K562 (cell line): Measurements from ENCODE around the gene CPSF7. TPM values are rescaled to one million over a fixed set of nuclear protein-coding genes. Genes with fewer than 3 reads are reported as not detected.

Source experiments
- ATAC-seq: fragments of 200-7000 bp; cut with Tn5 transposase; 3 replicates; pipeline ENCODE4 v1.9.1; 2020; ENCODE audit warnings: moderate library complexity
- BruUV-seq: library from RNA; stranded (reverse); fragments of 400-500 nt; replicated peaks from 2 replicates; lab custom pipeline; 2021; lab: Mats Ljungman, UMichigan
- CTCF ChIA-PET: fragments of 300-600 bp; formaldehyde crosslinking; extraction: SDS; loops from one replicate; lab custom pipeline; 2021; ENCODE audit warnings: low intra/inter-chr PET ratio; lab: Yijun Ruan, JAX
- POLR2A ChIA-PET: fragments of 300-600, 350-650 bp; sonication (Branson Sonifier 250); formaldehyde crosslinking; extraction: SDS; loops from one replicate; lab custom pipeline; 2021; ENCODE audit warnings: antibody characterized with exemption, inconsistent platforms; lab: Yijun Ruan, JAX
- DNase-seq, 4 experiments: peaks; one replicate each; pipeline versions ENCODE4 v3.0.0 to v3.0.0-alpha.2; 2011 to 2018; ENCODE audit warnings: low spot score in 3 of 4, mixed read lengths in 3 of 4; ENCODE audit errors: extremely low read depth in 1 of 4
- FAIRE-seq: peaks from 2 replicates; lab custom pipeline; 2011; peaks lifted over from hg19 to GRCh38; lab: Jason Lieb, UNC
- H2AFZ ChIP-seq: 2 replicates; pipeline ENCODE4 v1.6.0; 2011; ENCODE audit warnings: low read depth, low read length, control low read depth, inconsistent platforms
- H3K27ac ChIP-seq: fragments of 200-600 bp; 3 replicates; pipeline ENCODE4 v1.8.0; 2011; ENCODE audit warnings: low read depth, mild to moderate bottlenecking, control low read depth, inconsistent platforms, low read length, moderate library complexity, mixed read lengths; ENCODE audit errors: extremely low read depth
- H3K27me3 ChIP-seq, 2 experiments: fragments of 300-600 bp in 1 of 2; 2 replicates in 1 of 2; 3 replicates in 1 of 2; pipeline versions ENCODE4 v1.6.0 to v1.8.0; 2011; ENCODE audit warnings: inconsistent platforms in 2 of 2, low read length in 2 of 2, mild to moderate bottlenecking in 1 of 2, mixed read lengths in 1 of 2, moderate library complexity in 1 of 2; ENCODE audit not compliant: control insufficient read depth in 2 of 2, insufficient read depth in 2 of 2
- H3K36me3 ChIP-seq: fragments of 300-600 bp; 3 replicates; pipeline ENCODE4 v1.8.0; 2011; ENCODE audit warnings: mild to moderate bottlenecking, low read length, inconsistent platforms; ENCODE audit not compliant: control insufficient read depth, insufficient read depth
- H3K4me1 ChIP-seq, 2 experiments: fragments of 200-600 bp in 1 of 2; replicated peaks in 1 of 2; 2 replicates in 1 of 2; 3 replicates in 1 of 2; pipeline versions ENCODE4 v1.5.1 to v1.8.0; 2011; ENCODE audit warnings: inconsistent platforms in 2 of 2, low read length in 2 of 2, mild to moderate bottlenecking in 1 of 2, mixed read lengths in 1 of 2, moderate library complexity in 1 of 2; ENCODE audit not compliant: control insufficient read depth in 2 of 2, insufficient read depth in 2 of 2
- H3K4me2 ChIP-seq: 2 replicates; pipeline ENCODE4 v1.6.1; 2011; ENCODE audit warnings: low read length, control low read depth, inconsistent platforms, mixed read lengths; ENCODE audit not compliant: insufficient read depth
- H3K4me3 ChIP-seq: fragments of 200-600 bp; sonication (generic), shearing (Covaris generic); 2 replicates; pipeline ENCODE4 v1.5.1; 2016; ENCODE audit warnings: control low read depth, inconsistent platforms
- H3K79me2 ChIP-seq: fragments of 200-600 bp; 3 replicates; pipeline ENCODE4 v1.8.0; 2011; ENCODE audit warnings: low read length, inconsistent platforms; ENCODE audit not compliant: control insufficient read depth, insufficient read depth
- H3K9ac ChIP-seq, 2 experiments: 2 replicates each; pipeline versions ENCODE4 v1.6.0 to v1.6.1; 2011; ENCODE audit warnings: low read depth in 2 of 2, low read length in 2 of 2, control low read depth in 1 of 2, inconsistent platforms in 1 of 2, mild to moderate bottlenecking in 1 of 2, mixed read lengths in 1 of 2; ENCODE audit not compliant: insufficient read depth in 1 of 2
- H3K9me1 ChIP-seq: one replicate; pipeline ENCODE4 v1.6.0; 2011; ENCODE audit warnings: inconsistent platforms, mild to moderate bottlenecking, low read length, moderate library complexity; ENCODE audit not compliant: control insufficient read depth, insufficient read depth
- H3K9me3 ChIP-seq: replicated peaks from 2 replicates; pipeline ENCODE4 v1.5.1; 2011; ENCODE audit warnings: low read depth, low read length, inconsistent platforms; ENCODE audit not compliant: control insufficient read depth, insufficient read depth
- H4K20me1 ChIP-seq: replicated peaks from 2 replicates; pipeline ENCODE4 v1.6.1; 2011; ENCODE audit warnings: low read length, inconsistent platforms, mixed read lengths; ENCODE audit not compliant: control insufficient read depth, insufficient read depth
- ATF3 ChIP-seq, 2 experiments: fragments of 450-650 bp in 1 of 2; sonication (generic) in 1 of 2; formaldehyde crosslinking in 1 of 2; IDR thresholded peaks in 1 of 2; conservative IDR thresholded peaks in 1 of 2; 2 replicates each; pipeline versions ENCODE4 v1.6.1 to v1.8.1; 2016 to 2023; ENCODE audit warnings: mild to moderate bottlenecking in 2 of 2, moderate library complexity in 2 of 2, inconsistent platforms in 1 of 2, missing genetic modification reagents in 1 of 2
- BCL6 ChIP-seq: fragments of 250-450 bp; sonication (Bioruptor Pico); IDR thresholded peaks from 2 replicates; pipeline ENCODE4 v1.4.0; 2020
- CBFA2T3 ChIP-seq: fragments of 450-650 bp; IDR thresholded peaks from 2 replicates; pipeline ENCODE4 v1.6.1; 2017
- E4F1 ChIP-seq: fragments of 250-450 bp; sonication (Bioruptor Pico); IDR thresholded peaks from 2 replicates; pipeline ENCODE4 v1.5.0; 2021; ENCODE audit warnings: mild to moderate bottlenecking, borderline replicate concordance
- EGR1 ChIP-seq: fragments of 450-650 bp; conservative IDR thresholded peaks from 2 replicates; pipeline ENCODE4 v1.6.1; 2017; ENCODE audit warnings: mild to moderate bottlenecking
- EWSR1 ChIP-seq: fragments of 450-650 bp; IDR thresholded peaks from 2 replicates; pipeline ENCODE4 v1.6.1; 2018; ENCODE audit warnings: borderline replicate concordance, mild to moderate bottlenecking, low read depth, moderate library complexity; ENCODE audit not compliant: partially characterized antibody
- GABPB2 ChIP-seq: fragments of 250-450 bp; sonication (Bioruptor Pico); conservative IDR thresholded peaks from 2 replicates; pipeline ENCODE4 v1.5.1; 2021; ENCODE audit warnings: mild to moderate bottlenecking
- HDAC6 ChIP-seq: IDR thresholded peaks from 2 replicates; pipeline ENCODE4 v1.6.1; 2012; ENCODE audit warnings: low read depth, mild to moderate bottlenecking, control low read depth, inconsistent platforms, low read length, moderate library complexity
- MTA3 ChIP-seq: fragments of 450-650 bp; formaldehyde crosslinking; IDR thresholded peaks from 2 replicates; pipeline ENCODE4 v1.6.1; 2017; ENCODE audit warnings: mild to moderate bottlenecking, borderline replicate concordance
- NR3C1 ChIP-seq: sonication (generic); formaldehyde crosslinking; IDR thresholded peaks from 2 replicates; pipeline ENCODE4 v1.8.1; 2022; ENCODE audit warnings: missing genetic modification reagents
- NR4A1 ChIP-seq, 2 experiments: fragments of 250-450 bp in 1 of 2; fragments of 450-650 bp in 1 of 2; sonication (Bioruptor Pico) in 1 of 2; IDR thresholded peaks; 2 replicates each; pipeline versions ENCODE4 v1.4.0 to v1.6.1; 2016 to 2020; ENCODE audit warnings: mild to moderate bottlenecking in 2 of 2, missing compliant biosample characterization in 1 of 2, missing genetic modification characterization in 1 of 2, moderate library complexity in 1 of 2
- POLR2A ChIP-seq: fragments of 450-650 bp; conservative IDR thresholded peaks from 2 replicates; pipeline ENCODE4 v1.6.1; 2016
- TFAM ChIP-seq: fragments of 250-450 bp; sonication (Bioruptor Pico); conservative IDR thresholded peaks from 2 replicates; pipeline ENCODE4 v1.5.0; 2021; ENCODE audit warnings: mild to moderate bottlenecking, moderate library complexity
- TFAP4 ChIP-seq: sonication (generic); formaldehyde crosslinking; IDR thresholded peaks from 2 replicates; pipeline ENCODE4 v1.8.0; 2022; ENCODE audit warnings: missing genetic modification reagents, mild to moderate bottlenecking, moderate library complexity, borderline replicate concordance
- WGBS: fragments of 100-300 bp; shearing (Covaris generic); methylation state at CpG from one replicate; pipeline ENCODE4 v1.1.6; 2016; ENCODE audit warnings: low coverage, mixed read lengths; ENCODE audit not compliant: insufficient coverage; ENCODE audit errors: missing lambda C conversion rate; 5-methylcytosine and 5-hydroxymethylcytosine counted together
- in situ Hi-C: fragments of 300-500 bp; cut with MboI; formaldehyde crosslinking; loops from 4 replicates; pipeline ENCODE4 v1.15.0; 2018; ENCODE audit warnings: inconsistent platforms, mixed read lengths
- intact Hi-C: fragments of 100-400 bp; cut with micrococcal nuclease; formaldehyde crosslinking; loops from 2 replicates; pipeline ENCODE4 v1.14.2; 2022
- polyA plus RNA-seq, 8 experiments: library from polyadenylated mRNA; depleted of rRNA in 4 of 8; stranded (reverse) in 5 of 8; unstranded in 3 of 8; fragments of >200 nt; fragmentation: Nextera tagmentation in 2 of 8; fragmentation: Illumina TruSeq in 1 of 8; extraction: Ambion mirVana in 2 of 8; extraction: Trizol in 1 of 8; gene quantifications; 2 replicates each; pipeline versions ENCODE4 v1.2.1 to v1.2.3, GENCODE V29; 2011 to 2014; ENCODE audit warnings: inconsistent platforms in 1 of 8, missing spikeins in 1 of 8
- total RNA-seq, 7 experiments: library from RNA; depleted of rRNA in 6 of 7; stranded (reverse); fragments of >200 nt in 6 of 7; fragmentation: Illumina TruSeq in 2 of 7; extraction: Trizol in 2 of 7; gene quantifications; 2 replicates each; pipeline versions ENCODE4 v1.2.1 to v1.2.3, GENCODE V29; 2011 to 2021; ENCODE audit warnings: low replicate concordance in 1 of 7
- TF ChIP-seq, protein P1 (sequence below): fragments of 250-450 bp; sonication (Bioruptor Pico); IDR thresholded peaks from 2 replicates; pipeline ENCODE4 v1.5.1; 2021; ENCODE audit warnings: mild to moderate bottlenecking

CPSF7 gene
- total and polyA plus RNA-seq, 9 of the 15 experiments (the other 6 are each of a cell fraction or from before 2014, with no cell fraction given), result 14.8 to 104 (median 44.1) TPM

GRCh38 chr11:61369372-61370348, 60.1 kb downstream of the CPSF7 start:
- WGBS, result 88% methylated on average over 9 of the region's 9 CpGs
- H4K20me1 ChIP-seq, result no peaks in the 10 kb centered on the region
- H3K9me1 ChIP-seq, result no peaks in the 10 kb centered on the region
- CTCF ChIA-PET, result no interaction called here
- H3K4me1 ChIP-seq, result peaks cover 20 to 23% of the 10 kb centered on the region in 2 experiments; a peak in 4 of 5 replicates
- no peak overlapping the region for H3K9ac ChIP-seq
- POLR2A ChIA-PET, result interaction anchor here (0.7 to 4.7 kb wide), 4 partner anchors 9 to 505 kb away, joined by 3 to 37 read pairs (median 4); partner anchors contain the start of genes CYB561A3 and TMEM138
- FAIRE-seq, result peak; percentile 40
- H3K79me2 ChIP-seq, result peaks cover 14% of the 10 kb centered on the region
- no TSS peak for BruUV-seq
- in situ Hi-C loops (no loop called here), intact Hi-C loops (no loop called here)
- DNase-seq, result no peak
- no peak overlapping the region for H3K4me2 ChIP-seq
- no peak overlapping the region for H3K4me3 ChIP-seq
- H3K9me3 ChIP-seq, result no peaks in the 10 kb centered on the region
- peaks cover 67% of the 10 kb centered on the region for H3K36me3 ChIP-seq
- no peaks in the 10 kb centered on the region for H3K27me3 ChIP-seq
- H2AFZ ChIP-seq, result no peak overlapping the region
- H3K27ac ChIP-seq, result no peak overlapping the region
- ATAC-seq, result peak; percentile 29
- TF ChIP-seq MTA3 (no peak), NR3C1 (CRISPR knock-in tag) (no peak), NR4A1 (CRISPR knock-in tag; IDR thresholded peaks at IDR 0.05) (no peak), NR4A1 (tag; IDR thresholded peaks at IDR 0.05) (no peak), ATF3 (IDR thresholded peaks at IDR 0.05) (no peak), ATF3 (CRISPR knock-in tag; conservative IDR thresholded peaks at IDR 0.05) (no peak), HDAC6 (no peak), TFAP4 (peak; percentile 24; the same call in 1 of the 2 replicates), E4F1 (no peak), EWSR1 (no peak), TFAM (no peak), EGR1 (0 out of 2 replicates have a peak, but pooled peaks have one; percentile 13), CBFA2T3 (peak; percentile 25; the same call in 1 of the 2 replicates), GABPB2 (CRISPR knock-in tag) (no peak), POLR2A (peak; percentile 65), BCL6 (no peak)
- TF ChIP-seq, protein P1, sequence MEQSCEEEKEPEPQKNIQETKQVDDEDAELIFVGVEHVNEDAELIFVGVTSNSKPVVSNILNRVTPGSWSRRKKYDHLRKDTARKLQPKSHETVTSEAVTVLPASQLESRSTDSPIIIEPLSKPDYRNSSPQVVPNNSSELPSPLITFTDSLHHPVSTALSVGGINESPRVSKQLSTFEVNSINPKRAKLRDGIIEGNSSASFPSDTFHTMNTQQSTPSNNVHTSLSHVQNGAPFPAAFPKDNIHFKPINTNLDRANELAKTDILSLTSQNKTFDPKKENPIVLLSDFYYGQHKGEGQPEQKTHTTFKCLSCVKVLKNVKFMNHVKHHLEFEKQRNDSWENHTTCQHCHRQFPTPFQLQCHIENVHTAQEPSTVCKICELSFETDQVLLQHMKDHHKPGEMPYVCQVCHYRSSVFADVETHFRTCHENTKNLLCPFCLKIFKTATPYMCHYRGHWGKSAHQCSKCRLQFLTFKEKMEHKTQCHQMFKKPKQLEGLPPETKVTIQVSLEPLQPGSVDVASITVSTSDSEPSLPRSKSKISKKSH (CRISPR knock-in tag), result no peak
